Thyroid gland (tissue), 4 donors: Measurements from ENCODE around the gene SPON1.

ENCODE experiments used
- POLR2A ChIP-seq, 2 donors: fragments of 450-650 bp; IDR thresholded peaks; one replicate each; pipeline ENCODE4 v1.6.1; 2017; ENCODE audit warnings: antibody characterized with exemption in 2 of 2, mild to moderate bottlenecking in 2 of 2, moderate library complexity in 1 of 2
- TF ChIP-seq, protein P1 (sequence below), 6 experiments: fragments of 200-600 bp in 3 of 6; fragments of 450-650 bp in 3 of 6; sonication (generic) in 3 of 6; IDR thresholded peaks; one replicate each; pipeline ENCODE4 v1.5.1; 2016 to 2019; ENCODE audit warnings: antibody characterized with exemption in 6 of 6, mild to moderate bottlenecking in 2 of 6, inconsistent platforms in 1 of 6, moderate library complexity in 1 of 6

DNA sequence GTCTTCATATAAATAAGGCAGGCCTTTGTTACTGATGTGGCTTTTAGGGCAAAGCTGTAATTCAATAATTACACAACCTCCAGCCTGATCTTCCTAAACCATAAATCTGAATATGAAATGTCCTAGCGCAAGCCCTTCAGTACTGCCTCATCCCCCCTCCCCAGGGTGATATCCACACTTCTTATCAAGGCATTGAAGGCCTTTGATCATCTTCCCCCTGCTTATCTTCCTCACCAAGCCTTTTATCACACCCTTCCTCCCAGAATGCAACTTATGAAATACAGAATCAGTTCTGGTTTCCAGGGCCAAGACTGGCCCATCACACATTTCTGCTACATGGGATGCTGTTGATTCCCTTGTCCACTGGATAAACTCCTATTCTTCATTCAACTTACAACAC, 12.1 kb downstream of the SPON1 start:
- TF ChIP-seq, protein P1, sequence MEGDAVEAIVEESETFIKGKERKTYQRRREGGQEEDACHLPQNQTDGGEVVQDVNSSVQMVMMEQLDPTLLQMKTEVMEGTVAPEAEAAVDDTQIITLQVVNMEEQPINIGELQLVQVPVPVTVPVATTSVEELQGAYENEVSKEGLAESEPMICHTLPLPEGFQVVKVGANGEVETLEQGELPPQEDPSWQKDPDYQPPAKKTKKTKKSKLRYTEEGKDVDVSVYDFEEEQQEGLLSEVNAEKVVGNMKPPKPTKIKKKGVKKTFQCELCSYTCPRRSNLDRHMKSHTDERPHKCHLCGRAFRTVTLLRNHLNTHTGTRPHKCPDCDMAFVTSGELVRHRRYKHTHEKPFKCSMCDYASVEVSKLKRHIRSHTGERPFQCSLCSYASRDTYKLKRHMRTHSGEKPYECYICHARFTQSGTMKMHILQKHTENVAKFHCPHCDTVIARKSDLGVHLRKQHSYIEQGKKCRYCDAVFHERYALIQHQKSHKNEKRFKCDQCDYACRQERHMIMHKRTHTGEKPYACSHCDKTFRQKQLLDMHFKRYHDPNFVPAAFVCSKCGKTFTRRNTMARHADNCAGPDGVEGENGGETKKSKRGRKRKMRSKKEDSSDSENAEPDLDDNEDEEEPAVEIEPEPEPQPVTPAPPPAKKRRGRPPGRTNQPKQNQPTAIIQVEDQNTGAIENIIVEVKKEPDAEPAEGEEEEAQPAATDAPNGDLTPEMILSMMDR (IDR thresholded peaks at IDR 0.05): no peak
- TF ChIP-seq POLR2A (IDR thresholded peaks at IDR 0.05): no peak
